Measurements from ENCODE around the gene PFAS.
"Not testable (repeated sequence)": the region's sequence is repeated elsewhere in the genome, so short reads cannot be mapped to it uniquely, and the experiment has no call there.

DNA sequence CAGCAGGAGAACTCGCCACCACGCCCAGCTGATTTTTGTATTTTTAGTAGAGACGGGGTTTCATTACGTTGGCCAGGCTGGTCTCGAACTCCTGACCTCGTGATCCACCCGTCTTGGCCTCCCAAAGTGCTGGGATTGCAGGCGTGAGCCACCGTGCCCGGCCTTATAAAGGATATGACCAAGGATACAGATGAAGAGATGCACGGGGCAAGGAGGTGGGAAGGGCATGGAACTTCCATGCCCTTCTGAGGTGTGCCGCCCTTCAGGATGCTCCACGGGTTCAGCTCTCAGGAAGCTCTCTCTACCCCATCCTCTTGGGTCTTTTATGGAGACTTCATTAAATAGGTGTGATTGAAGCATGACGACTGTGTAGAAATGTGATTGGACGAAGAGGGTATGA lies 35.1 kb upstream of the PFAS start:
- TF ChIP-seq, protein P1, sequence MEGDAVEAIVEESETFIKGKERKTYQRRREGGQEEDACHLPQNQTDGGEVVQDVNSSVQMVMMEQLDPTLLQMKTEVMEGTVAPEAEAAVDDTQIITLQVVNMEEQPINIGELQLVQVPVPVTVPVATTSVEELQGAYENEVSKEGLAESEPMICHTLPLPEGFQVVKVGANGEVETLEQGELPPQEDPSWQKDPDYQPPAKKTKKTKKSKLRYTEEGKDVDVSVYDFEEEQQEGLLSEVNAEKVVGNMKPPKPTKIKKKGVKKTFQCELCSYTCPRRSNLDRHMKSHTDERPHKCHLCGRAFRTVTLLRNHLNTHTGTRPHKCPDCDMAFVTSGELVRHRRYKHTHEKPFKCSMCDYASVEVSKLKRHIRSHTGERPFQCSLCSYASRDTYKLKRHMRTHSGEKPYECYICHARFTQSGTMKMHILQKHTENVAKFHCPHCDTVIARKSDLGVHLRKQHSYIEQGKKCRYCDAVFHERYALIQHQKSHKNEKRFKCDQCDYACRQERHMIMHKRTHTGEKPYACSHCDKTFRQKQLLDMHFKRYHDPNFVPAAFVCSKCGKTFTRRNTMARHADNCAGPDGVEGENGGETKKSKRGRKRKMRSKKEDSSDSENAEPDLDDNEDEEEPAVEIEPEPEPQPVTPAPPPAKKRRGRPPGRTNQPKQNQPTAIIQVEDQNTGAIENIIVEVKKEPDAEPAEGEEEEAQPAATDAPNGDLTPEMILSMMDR (IDR thresholded peaks at IDR 0.05), result not testable (repeated sequence)
- TF ChIP-seq POLR2AphosphoS5 (IDR thresholded peaks at IDR 0.05), result not testable (repeated sequence)

All from transverse colon (tissue), 4 donors.